Stimulated activated CD8-positive, alpha-beta memory T cell treated with anti-CD3 and anti-CD28 coated beads, Interleukin-12 subunit alpha, Interleukin-12 subunit beta, amount 100 ng/mL, for 4 hours (primary cell): ENCODE results near the gene NDST3.

Source experiments
- DNase-seq: peaks from one replicate; pipeline ENCODE4 v3.0.0-alpha.2; 2020; ENCODE audit warnings: low read depth

NDST3 gene

DNA sequence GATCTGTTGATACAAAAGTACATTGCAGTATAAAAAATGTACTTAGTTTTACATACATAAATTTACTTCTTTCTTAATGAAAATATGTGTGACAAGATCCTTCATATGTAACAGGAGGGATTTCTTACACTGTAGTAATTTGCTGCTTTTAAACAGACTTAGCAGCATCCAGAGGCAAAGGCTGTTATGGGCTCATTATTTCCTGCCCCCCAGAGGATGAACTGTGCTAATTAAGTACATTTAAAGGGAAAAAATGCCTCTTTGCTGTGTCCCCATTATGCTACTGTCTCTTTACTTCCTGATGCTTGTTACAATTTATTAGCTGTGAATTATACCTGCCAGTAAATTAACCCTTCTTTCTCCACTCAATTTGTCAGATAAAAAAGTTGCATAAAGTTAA, 47.1 kb downstream of the NDST3 start:
- DNase-seq, result no peak

DNA sequence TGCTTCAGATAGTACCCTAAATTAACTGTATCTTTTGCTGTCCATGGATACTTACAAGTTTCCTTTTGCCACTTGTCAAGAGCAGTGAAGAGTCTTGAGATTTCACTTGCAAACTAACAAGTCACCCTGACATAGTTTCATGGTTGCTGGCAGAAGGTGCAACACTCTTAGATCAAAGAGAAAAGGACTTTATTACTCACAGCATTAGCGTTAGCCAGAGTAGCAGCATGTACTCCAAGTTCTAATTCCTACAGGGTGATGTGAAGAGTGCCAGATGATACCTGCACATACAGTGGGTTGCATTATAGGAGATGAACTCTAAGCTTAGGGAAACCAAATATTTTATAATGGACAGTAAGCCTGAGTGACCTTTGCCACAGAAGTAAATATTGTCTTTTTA, 47.9 kb downstream of the NDST3 start:
- DNase-seq, result no peak

DNA sequence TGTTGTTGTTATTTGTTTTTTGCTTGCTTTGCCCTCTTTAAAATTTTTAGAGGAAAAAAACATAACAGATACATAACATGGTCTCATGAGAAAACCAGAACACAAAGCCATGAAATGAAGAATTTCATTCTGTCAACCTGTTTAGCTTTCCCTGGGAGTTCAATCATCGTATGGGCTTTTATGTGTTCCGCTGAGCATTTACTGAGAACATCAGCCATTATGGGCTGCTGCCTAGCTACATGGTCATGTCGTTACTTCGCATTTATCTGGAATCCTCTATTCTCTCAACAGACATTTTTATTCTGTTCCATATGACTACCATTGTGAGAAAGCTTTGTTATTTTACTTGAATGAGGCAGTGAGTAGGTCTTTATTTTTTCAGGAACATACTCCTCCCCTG, 51.4 kb downstream of the NDST3 start:
- no peak for DNase-seq

- DNase-seq, result no peak
Measured at GRCh38 chr4:118086344-118086743, 52.1 kb downstream of the NDST3 start.

GRCh38 chr4:118087366-118087765, 53.1 kb downstream of the NDST3 start:
- DNase-seq, result no peak

- DNase-seq, result no peak
Measured at GRCh38 chr4:118099106-118099505, 64.8 kb downstream of the NDST3 start.

DNA sequence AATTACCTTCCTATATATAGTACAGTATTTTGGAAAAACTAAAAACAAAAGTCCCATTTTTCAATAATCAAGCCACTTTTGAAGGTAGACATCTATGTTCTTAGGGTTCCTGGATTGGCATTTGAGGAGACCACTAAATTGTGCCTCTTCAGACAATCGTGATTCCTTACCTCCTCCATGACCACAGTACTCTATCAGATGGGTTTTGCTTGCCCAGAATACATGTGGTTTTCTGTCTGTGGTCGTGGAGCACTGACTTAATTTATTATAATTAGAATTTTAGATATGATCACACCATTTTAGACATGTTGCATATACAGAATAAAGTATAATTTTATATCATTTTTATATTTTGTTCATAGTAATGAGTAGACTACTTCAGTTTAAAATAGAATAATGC, 67.9 kb downstream of the NDST3 start:
- DNase-seq, result no peak

GRCh38 chr4:118112117-118113046, 78.1 kb downstream of the NDST3 start:
- no peak for DNase-seq

- no peak for DNase-seq
Measured at GRCh38 chr4:118113220-118113619, 78.9 kb downstream of the NDST3 start.

- DNase-seq, result no peak
Measured at GRCh38 chr4:118114720-118115119, 80.4 kb downstream of the NDST3 start.

DNA sequence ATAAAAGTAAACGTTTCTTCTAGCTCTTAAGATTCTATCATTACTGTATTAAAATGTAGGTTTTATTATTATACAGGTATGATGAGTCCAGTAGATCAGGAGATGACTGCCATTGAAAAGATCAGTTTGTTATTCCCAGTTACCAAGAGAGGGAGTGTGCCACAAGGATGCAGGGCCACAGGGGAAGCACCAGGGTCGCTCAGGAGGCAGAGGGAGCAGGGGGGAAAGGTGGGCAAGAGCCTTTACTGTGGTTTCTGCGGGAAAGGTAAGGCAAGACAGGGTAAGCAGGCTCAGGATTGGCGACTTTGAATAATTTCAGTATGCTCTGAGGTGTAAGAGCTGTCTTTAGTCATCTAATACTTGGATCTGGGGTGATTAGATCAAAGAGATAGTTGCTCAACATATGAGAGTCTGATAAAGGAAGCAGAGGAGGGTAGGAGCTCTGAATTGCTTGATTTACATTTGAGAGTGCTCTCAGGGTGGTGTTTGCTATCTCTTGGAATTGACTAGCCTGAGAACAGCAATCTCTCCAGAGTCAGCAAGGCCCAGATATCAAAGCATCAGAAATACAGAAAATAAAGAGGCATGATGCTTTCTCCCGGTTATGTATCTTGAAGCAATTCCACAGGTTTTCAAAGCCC, 86.0 kb downstream of the NDST3 start:
- DNase-seq, result no peak

- DNase-seq, result no peak
Measured at GRCh38 chr4:118124997-118125396, 90.7 kb downstream of the NDST3 start.

GRCh38 chr4:118139241-118139640, 105.0 kb downstream of the NDST3 start:
- no peak for DNase-seq

- DNase-seq, result no peak
Measured at GRCh38 chr4:118141240-118141639, 107.0 kb downstream of the NDST3 start.

DNA sequence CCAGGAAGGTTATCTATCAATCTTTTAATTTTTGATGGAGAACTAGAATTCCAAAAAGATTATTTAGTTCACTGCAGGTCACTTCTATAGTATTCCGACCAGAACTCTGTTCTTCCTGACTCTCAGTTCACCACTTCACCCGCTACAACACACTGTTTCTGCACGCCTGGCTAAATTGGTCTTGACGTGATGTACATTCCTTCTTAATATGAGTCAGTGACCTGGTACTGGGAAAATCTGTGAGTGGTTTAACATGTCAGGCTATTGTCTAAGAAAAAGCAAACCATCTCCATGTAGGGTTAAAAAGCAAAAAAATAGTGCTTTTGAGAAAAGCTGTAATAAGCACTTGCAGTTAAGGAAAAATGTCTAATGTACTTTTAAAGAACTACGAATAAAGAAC, 120.4 kb downstream of the NDST3 start:
- no peak for DNase-seq

DNA sequence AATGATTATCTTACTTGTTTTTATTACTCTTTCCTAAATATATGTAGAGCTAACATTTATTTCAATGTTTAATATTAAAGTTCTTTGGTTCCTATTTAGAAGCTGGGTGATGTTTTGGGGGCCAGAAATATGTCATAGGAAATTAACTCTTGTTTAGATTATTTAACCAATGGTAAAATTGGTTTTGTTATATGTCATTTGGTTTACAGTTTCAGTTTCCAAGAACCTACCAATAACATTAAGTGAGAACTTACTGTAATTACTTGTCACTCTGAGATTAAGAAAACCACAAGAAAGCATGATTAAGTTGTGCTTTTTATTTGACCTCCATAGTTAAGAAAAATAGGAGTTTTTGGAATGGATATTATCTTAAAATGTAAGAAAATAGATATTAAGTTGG, 121.2 kb downstream of the NDST3 start:
- DNase-seq, result no peak

DNA sequence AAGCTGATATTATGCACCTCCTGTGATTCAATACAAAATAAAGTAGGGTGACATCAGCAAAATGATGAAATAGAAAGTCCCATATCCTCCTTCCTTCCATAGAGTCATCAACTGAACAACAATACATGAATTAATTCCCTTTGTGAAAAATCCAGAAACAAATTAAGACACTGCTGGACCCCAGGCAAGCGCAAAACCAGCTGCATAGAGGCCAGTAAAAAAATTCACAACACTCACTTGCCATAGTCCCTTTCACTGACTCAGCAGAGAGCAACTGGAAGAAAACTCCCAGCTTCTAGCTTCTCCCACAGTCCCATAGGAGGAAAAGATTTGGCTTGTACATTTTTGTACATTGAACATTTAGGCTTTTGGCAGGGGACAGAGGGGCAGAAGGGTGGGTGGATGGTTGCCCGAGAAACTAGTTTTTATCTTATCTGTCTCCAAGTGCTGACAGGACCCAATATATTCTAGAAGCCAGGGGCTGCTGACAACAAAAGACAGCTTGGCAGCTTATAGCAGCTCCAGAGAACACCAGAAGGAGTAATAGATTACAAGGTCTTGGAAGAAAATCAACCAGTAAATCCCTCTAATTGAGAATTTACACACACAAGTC, 124.6 kb downstream of the NDST3 start:
- no peak for DNase-seq

DNA sequence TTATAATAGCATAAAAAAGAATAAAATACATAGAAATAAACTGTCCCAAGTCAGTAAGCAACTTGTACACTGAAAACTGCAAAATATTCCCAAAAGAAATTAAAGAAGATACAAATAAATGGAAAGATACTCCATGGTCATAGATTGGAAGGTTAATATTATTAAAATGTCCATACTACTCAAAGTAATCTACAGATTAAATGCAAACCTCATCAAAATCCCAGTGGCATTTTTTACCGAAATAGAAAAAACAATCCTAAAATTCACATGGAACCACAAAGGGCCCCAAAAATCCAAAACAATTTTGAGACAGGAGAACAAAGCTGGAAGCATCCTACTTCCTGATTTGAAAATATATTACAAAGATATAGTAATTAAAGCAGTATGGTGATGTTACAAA, 133.0 kb downstream of the NDST3 start:
- DNase-seq, result no peak

DNA sequence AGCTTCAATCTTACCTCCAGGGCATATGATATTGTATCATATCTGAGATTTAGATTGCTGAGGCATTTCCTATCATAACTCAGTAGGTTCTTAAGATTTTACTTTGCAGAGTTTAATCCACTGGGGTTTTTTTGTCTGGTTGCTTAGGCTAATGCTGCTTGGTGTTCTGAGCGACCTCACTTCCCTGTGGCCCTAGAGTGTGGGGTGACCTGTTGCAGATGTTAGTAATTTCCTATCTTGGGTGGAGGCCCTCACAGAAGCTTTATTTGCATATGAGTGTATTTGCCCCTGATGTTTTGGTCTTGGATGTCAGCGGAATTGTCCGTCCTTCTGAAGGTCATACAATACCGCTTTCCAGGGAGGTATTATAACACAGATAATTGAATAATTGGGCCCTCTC, 137.1 kb downstream of the NDST3 start:
- no peak for DNase-seq

GRCh38 chr4:118173126-118173525, 138.8 kb downstream of the NDST3 start:
- DNase-seq, result no peak

DNA sequence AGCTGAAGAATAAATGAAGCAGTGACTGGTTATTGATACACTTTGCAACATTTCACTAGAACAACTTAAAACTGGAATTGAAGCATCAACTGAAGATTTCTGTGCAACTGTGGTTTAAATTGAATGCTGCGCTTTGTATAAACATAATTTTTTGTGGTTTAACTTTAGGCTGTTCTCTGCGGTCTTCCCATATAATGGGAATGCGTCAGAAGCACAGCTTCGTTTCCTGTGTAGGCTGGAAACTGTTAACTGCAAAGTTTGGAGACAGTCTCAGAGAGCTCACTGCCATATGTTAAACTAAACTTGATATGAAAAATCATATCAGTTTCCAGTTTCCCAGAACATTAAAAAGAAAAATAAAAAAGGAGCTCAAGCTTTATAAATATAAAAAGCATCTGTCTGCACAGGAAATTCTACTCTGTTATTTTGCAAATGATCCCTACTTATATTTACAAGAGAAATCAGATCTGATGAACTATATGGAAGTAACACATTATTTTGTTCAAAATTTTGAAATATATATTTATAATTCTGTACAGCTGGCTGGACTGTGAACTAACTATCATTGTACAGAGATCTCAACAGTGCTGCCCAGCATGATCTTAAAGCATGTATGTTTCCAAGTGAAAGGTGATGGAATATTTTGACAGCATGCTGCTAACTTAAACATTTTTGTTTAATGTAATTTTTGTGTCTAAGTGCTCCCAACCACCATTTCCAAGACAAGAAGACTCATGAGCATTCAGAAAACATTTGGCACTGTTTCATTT, 139.9 kb downstream of the NDST3 start:
- no peak for DNase-seq

- DNase-seq, result no peak
Measured at GRCh38 chr4:118175506-118175905, 141.2 kb downstream of the NDST3 start.
